ENCODE results near the gene FGGY.

FGGY gene

GRCh38 chr1:59357645-59358320 is 60.9 kb downstream of the FGGY start:
- no peak for TF ChIP-seq CTCF (IDR thresholded peaks at IDR 0.05; ENCODE audit: insufficient read depth, low read length, poor library complexity, severe bottlenecking)
- Histone ChIP-seq H3K4me3 (replicated peaks; ENCODE audit: low read depth, low read length) (no peak overlapping the region), H3K36me3 (ENCODE audit: control insufficient read depth, insufficient read depth, low read length) (no peaks in the 10 kb centered on the region), H3K27me3 (replicated peaks; ENCODE audit: control insufficient read depth, insufficient read depth, low read length) (no peaks in the 10 kb centered on the region)
- no peak for DNase-seq (ENCODE audit: extremely low read depth, insufficient read length)

GRCh38 chr1:59359325-59359724 is 62.4 kb downstream of the FGGY start:
- TF ChIP-seq CTCF (IDR thresholded peaks at IDR 0.05; ENCODE audit: insufficient read depth, low read length, poor library complexity, severe bottlenecking): no peak
- no peak for DNase-seq (ENCODE audit: extremely low read depth, insufficient read length)
- no peak overlapping the region for H3K4me3 ChIP-seq (replicated peaks; ENCODE audit: low read depth, low read length)
- no peaks in the 10 kb centered on the region for H3K27me3 ChIP-seq (replicated peaks; ENCODE audit: control insufficient read depth, insufficient read depth, low read length)
- no peaks in the 10 kb centered on the region for H3K36me3 ChIP-seq (ENCODE audit: control insufficient read depth, insufficient read depth, low read length)

GRCh38 chr1:59360170-59360569 is 63.3 kb downstream of the FGGY start:
- TF ChIP-seq CTCF (IDR thresholded peaks at IDR 0.05; ENCODE audit: insufficient read depth, low read length, poor library complexity, severe bottlenecking): no peak
- Histone ChIP-seq H3K27me3 (replicated peaks; ENCODE audit: control insufficient read depth, insufficient read depth, low read length) (no peaks in the 10 kb centered on the region), H3K36me3 (ENCODE audit: control insufficient read depth, insufficient read depth, low read length) (no peaks in the 10 kb centered on the region), H3K4me3 (replicated peaks; ENCODE audit: low read depth, low read length) (no peak overlapping the region)
- DNase-seq (ENCODE audit: extremely low read depth, insufficient read length): no peak

- Histone ChIP-seq H3K36me3 (ENCODE audit: control insufficient read depth, insufficient read depth, low read length) (no peaks in the 10 kb centered on the region), H3K4me3 (replicated peaks; ENCODE audit: low read depth, low read length) (no peak overlapping the region), H3K27me3 (replicated peaks; ENCODE audit: control insufficient read depth, insufficient read depth, low read length) (no peaks in the 10 kb centered on the region)
- no peak for TF ChIP-seq CTCF (IDR thresholded peaks at IDR 0.05; ENCODE audit: insufficient read depth, low read length, poor library complexity, severe bottlenecking)
- no peak for DNase-seq (ENCODE audit: extremely low read depth, insufficient read length)
Measured at GRCh38 chr1:59360729-59361128, 63.8 kb downstream of the FGGY start.

GRCh38 chr1:59361766-59362165 is 64.9 kb downstream of the FGGY start:
- no peak overlapping the region for H3K4me3 ChIP-seq (replicated peaks; ENCODE audit: low read depth, low read length)
- H3K27me3 ChIP-seq (replicated peaks; ENCODE audit: control insufficient read depth, insufficient read depth, low read length): no peaks in the 10 kb centered on the region
- H3K36me3 ChIP-seq (ENCODE audit: control insufficient read depth, insufficient read depth, low read length): no peaks in the 10 kb centered on the region
- DNase-seq (ENCODE audit: extremely low read depth, insufficient read length): no peak
- TF ChIP-seq CTCF (IDR thresholded peaks at IDR 0.05; ENCODE audit: insufficient read depth, low read length, poor library complexity, severe bottlenecking): no peak

GRCh38 chr1:59364037-59364436 is 67.1 kb downstream of the FGGY start:
- no peak overlapping the region for H3K4me3 ChIP-seq (replicated peaks; ENCODE audit: low read depth, low read length)
- H3K36me3 ChIP-seq (ENCODE audit: control insufficient read depth, insufficient read depth, low read length): no peaks in the 10 kb centered on the region
- DNase-seq (ENCODE audit: extremely low read depth, insufficient read length): no peak
- no peaks in the 10 kb centered on the region for H3K27me3 ChIP-seq (replicated peaks; ENCODE audit: control insufficient read depth, insufficient read depth, low read length)
- no peak for TF ChIP-seq CTCF (IDR thresholded peaks at IDR 0.05; ENCODE audit: insufficient read depth, low read length, poor library complexity, severe bottlenecking)

Measured in GM06990 (cell line).